Measurements from ENCODE around the gene GAS7. TPM values are rescaled to one million over a fixed set of nuclear protein-coding genes. Genes with fewer than 3 reads are reported as not detected.

GAS7 gene
- total and polyA plus RNA-seq, 7 donors = 6.5 to 67.6 (median 35.1) TPM

- Histone ChIP-seq H3K27me3 (no peaks in the 10 kb centered on the region), H3K4me1 (peaks cover 0 to 7% (median 4%) of the 10 kb centered on the region in 4 donors), H3K36me3 (no peaks in the 10 kb centered on the region), H3K9me3 (no peaks in the 10 kb centered on the region), H3K4me3 (no peak overlapping the region), H3K27ac (peak overlapping the region; percentile 26 to 70 (median 46))
- DNase-seq = no peak
- 89 to 90% methylated on average over 7 of the region's 7 CpGs for WGBS, 2 donors
- TF ChIP-seq, protein P1, sequence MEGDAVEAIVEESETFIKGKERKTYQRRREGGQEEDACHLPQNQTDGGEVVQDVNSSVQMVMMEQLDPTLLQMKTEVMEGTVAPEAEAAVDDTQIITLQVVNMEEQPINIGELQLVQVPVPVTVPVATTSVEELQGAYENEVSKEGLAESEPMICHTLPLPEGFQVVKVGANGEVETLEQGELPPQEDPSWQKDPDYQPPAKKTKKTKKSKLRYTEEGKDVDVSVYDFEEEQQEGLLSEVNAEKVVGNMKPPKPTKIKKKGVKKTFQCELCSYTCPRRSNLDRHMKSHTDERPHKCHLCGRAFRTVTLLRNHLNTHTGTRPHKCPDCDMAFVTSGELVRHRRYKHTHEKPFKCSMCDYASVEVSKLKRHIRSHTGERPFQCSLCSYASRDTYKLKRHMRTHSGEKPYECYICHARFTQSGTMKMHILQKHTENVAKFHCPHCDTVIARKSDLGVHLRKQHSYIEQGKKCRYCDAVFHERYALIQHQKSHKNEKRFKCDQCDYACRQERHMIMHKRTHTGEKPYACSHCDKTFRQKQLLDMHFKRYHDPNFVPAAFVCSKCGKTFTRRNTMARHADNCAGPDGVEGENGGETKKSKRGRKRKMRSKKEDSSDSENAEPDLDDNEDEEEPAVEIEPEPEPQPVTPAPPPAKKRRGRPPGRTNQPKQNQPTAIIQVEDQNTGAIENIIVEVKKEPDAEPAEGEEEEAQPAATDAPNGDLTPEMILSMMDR (IDR thresholded peaks at IDR 0.05) = no peak
- TF ChIP-seq POLR2A (IDR thresholded peaks at IDR 0.05) (no peak), POLR2AphosphoS5 (IDR thresholded peaks at IDR 0.05) (peak in 2 of 4 donors; percentile 26 to 36), EP300 (IDR thresholded peaks at IDR 0.05) (no peak)
- intact Hi-C loops (cut with DNase I) = no loop called here
Measured at GRCh38 chr17:10048629-10049350, 149.6 kb downstream of the GAS7 start.

GRCh38 chr17:10046786-10047785 is 151.3 kb downstream of the GAS7 start:
- DNase-seq = no peak
- Histone ChIP-seq H3K36me3 (no peaks in the 10 kb centered on the region), H3K27ac (peak overlapping the region; percentile 28 to 57 (median 39)), H3K4me3 (no peak overlapping the region), H3K9me3 (no peaks in the 10 kb centered on the region), H3K27me3 (no peaks in the 10 kb centered on the region), H3K4me1 (peaks cover 0 to 7% (median 4%) of the 10 kb centered on the region in 4 donors)
- no peak for TF ChIP-seq POLR2A (IDR thresholded peaks at IDR 0.05)
- TF ChIP-seq, protein P1 (IDR thresholded peaks at IDR 0.05) = no peak
- no peak for TF ChIP-seq EP300 (IDR thresholded peaks at IDR 0.05)
- TF ChIP-seq POLR2AphosphoS5 (IDR thresholded peaks at IDR 0.05) = no peak
- WGBS, 2 donors = 59 to 74% methylated on average over 13 of the region's 13 CpGs
- intact Hi-C loops (cut with DNase I) = no loop called here

DNA sequence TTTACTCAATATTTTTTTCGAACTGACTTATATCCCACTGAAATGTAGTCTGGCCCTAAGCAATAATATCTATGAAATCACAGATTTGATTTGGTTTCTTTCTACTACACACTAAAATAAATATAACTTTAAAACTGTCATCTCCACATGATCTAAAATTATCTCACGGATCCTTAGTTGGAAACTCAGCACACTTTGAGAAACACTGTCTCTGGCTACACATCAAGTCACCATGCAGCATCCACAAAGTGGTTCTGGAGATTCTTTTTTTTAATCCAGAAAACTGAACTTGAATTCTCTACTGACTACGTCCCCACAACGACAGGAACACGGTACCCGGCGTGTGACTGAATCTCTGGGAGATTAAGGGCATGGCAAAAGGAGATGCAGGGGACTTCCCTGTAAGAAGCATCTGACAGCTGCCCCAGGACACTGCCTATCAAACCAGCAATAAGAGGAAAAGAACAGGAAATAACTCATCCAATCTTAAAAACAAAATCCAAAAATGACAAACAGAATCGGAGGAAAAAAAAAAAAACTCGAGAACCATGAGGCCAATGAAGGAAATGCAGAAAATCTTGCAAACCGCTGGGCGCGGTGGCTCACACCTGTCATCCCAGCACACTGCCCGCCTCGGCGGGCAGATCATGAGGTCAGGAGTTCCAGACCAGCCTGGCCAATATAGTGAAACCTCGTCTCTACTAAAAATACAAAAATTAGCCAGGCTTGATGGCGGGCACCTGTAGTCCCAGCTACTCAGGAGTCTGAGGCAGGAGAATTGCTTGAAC is 152.3 kb downstream of the GAS7 start:
- Histone ChIP-seq H3K36me3 (no peaks in the 10 kb centered on the region), H3K27me3 (no peaks in the 10 kb centered on the region), H3K27ac (peak overlapping the region in 2 of 4 donors; percentile 29 to 57), H3K4me3 (no peak overlapping the region), H3K4me1 (peaks cover 0 to 7% (median 4%) of the 10 kb centered on the region in 4 donors), H3K9me3 (no peaks in the 10 kb centered on the region)
- intact Hi-C loops (cut with DNase I) = no loop called here
- no peak for TF ChIP-seq POLR2AphosphoS5 (IDR thresholded peaks at IDR 0.05)
- TF ChIP-seq, protein P1 (IDR thresholded peaks at IDR 0.05) = no peak
- no peak for TF ChIP-seq EP300 (IDR thresholded peaks at IDR 0.05)
- TF ChIP-seq POLR2A (IDR thresholded peaks at IDR 0.05) = no peak
- WGBS, 2 donors = 79 to 84% methylated on average over 17 of the region's 17 CpGs
- no peak for DNase-seq

GRCh38 chr17:10042589-10043244 is 155.7 kb downstream of the GAS7 start:
- intact Hi-C loops (cut with DNase I) = no loop called here
- H3K27me3 ChIP-seq = no peaks in the 10 kb centered on the region
- peak overlapping the region; percentile 3 to 65 (median 36) for H3K27ac ChIP-seq
- no peaks in the 10 kb centered on the region for H3K36me3 ChIP-seq
- no peak overlapping the region for H3K4me3 ChIP-seq
- TF ChIP-seq, protein P1 (IDR thresholded peaks at IDR 0.05) = no peak
- TF ChIP-seq POLR2AphosphoS5 (IDR thresholded peaks at IDR 0.05) (no peak), EP300 (IDR thresholded peaks at IDR 0.05) (no peak), POLR2A (IDR thresholded peaks at IDR 0.05) (no peak)
- WGBS, 2 donors = 67 to 86% methylated on average over 9 of the region's 9 CpGs
- no peak for DNase-seq
- no peaks in the 10 kb centered on the region for H3K9me3 ChIP-seq
- H3K4me1 ChIP-seq = peaks cover 0 to 4% (median 4%) of the 10 kb centered on the region in 4 donors
